Hepatocyte (in vitro differentiated cells): Measurements from ENCODE around the gene VWA5B1.

Experiments
- EZH2 ChIP-seq: fragments of 200-600 bp; sonication (generic); IDR thresholded peaks from 2 replicates; pipeline ENCODE4 v1.6.1; 2016; ENCODE audit warnings: antibody characterized with exemption, mild to moderate bottlenecking, borderline replicate concordance
- EZH2phosphoT487 ChIP-seq: fragments of 200-600 bp; sonication (generic); IDR thresholded peaks from one replicate; pipeline ENCODE4 v1.6.1; 2018; ENCODE audit warnings: antibody characterized with exemption, mild to moderate bottlenecking, low read depth, moderate library complexity; ENCODE audit not compliant: unreplicated experiment, severe bottlenecking
- TF ChIP-seq, protein P1 (sequence below): fragments of 200-600 bp; sonication (generic); IDR thresholded peaks from 2 replicates; pipeline ENCODE4 v1.5.1; 2016; ENCODE audit warnings: antibody characterized with exemption, mild to moderate bottlenecking; ENCODE audit not compliant: poor library complexity

DNA sequence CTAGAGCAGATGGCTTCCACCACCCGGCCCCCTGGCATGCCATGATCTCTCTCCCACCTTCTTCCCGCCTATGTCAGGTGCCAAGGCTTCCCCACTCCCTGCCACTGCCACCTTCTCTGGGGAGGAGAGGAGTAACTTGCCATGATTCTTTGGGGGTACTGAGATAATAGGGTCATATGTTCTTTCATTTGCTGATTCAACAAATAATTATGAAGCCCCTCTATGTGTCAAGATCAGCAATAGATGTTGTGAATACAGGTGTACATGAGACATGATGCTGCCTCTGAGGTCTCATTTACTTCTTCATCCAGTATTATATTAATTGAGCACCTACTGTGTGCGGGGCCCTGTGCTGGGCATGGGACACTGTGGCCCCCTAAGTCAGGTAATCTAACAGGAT, 6.0 kb upstream of the VWA5B1 start:
- TF ChIP-seq, protein P1, sequence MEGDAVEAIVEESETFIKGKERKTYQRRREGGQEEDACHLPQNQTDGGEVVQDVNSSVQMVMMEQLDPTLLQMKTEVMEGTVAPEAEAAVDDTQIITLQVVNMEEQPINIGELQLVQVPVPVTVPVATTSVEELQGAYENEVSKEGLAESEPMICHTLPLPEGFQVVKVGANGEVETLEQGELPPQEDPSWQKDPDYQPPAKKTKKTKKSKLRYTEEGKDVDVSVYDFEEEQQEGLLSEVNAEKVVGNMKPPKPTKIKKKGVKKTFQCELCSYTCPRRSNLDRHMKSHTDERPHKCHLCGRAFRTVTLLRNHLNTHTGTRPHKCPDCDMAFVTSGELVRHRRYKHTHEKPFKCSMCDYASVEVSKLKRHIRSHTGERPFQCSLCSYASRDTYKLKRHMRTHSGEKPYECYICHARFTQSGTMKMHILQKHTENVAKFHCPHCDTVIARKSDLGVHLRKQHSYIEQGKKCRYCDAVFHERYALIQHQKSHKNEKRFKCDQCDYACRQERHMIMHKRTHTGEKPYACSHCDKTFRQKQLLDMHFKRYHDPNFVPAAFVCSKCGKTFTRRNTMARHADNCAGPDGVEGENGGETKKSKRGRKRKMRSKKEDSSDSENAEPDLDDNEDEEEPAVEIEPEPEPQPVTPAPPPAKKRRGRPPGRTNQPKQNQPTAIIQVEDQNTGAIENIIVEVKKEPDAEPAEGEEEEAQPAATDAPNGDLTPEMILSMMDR: no peak
- TF ChIP-seq EZH2: no peak
- TF ChIP-seq EZH2phosphoT487: no peak
